A549 treated with AZD9567 at 1 μM for 4 hours (cell line): ENCODE results near the gene C12orf54. TPM values are rescaled to one million over a fixed set of nuclear protein-coding genes. Genes with fewer than 3 reads are reported as not detected.

Experiments
- total RNA-seq: library from RNA; stranded (reverse); fragments of 200-300 nt; extraction: Qiagen RNA extraction; gene quantifications from 5 replicates; pipeline ENCODE4 v1.2.3, GENCODE V29; 2022; ENCODE audit not compliant: insufficient read depth

Gene C12orf54
- not detected in 5 replicates for total RNA-seq

DNA sequence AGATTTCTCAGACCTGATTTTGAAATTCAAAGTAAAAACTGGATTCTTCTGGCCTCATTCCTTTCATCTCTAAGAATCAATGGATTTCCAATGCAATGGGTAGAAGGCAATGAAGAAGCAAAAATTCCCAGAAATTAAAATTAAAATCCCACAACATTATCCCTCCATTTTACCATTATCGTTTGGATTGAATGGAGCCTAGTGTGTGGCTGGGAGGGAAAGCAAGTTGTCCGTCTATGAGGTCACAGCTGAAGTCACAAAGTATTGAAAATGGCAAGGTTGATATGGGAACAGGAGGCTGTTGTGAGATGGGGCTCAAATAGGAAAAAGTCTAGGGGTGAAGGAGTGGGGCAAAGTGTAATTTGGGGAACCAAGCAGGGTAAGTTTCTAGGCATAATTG, at the start of gene C12orf54:
Gene C12orf54 (plus strand): TSS at position 301 of the 400 bp plus-strand sequence. CDS start 799 bp downstream, outside the sequence.

DNA sequence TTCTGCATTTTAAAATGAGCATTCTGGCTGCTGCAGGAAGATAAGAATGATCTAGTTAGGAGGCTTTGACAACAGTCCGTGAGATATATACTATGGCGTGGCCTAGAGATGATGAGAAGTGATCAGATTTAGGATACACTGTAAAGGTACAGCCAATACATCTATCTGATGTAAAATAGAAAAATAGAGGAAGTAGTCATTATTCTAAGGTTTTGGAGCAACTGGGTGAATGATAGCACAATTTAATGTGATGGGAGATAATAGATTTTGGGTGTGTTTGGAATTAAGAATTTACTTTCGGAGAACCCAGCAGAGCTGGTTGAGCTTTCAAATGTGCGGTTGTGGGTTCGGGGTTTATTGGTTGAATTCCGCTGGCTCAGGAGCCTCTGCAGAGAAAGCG, 10.0 kb upstream of the C12orf54 start, which contains the start of gene ANP32D:
Gene ANP32D (plus strand): TSS at position 301 of the 400 bp plus-strand sequence. CDS start 106 bp downstream, outside the sequence.

DNA sequence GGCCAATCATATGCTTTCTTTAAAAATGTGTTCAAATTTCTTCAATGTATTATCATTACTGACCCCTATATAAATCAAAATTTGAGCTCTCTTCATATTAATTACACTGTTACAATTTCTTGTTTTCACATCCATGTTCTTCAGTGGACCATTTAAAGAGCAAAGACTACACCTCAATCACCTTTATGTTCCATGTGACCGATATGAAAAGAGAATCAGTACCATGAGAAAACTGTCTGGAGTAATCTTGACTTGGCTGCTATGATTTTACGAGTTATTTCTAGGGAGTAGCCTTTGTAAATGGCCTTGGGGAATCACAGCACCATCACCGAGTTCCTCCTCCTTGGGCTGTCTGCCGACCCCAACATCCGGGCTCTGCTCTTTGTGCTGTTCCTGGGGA, 43.0 kb downstream of the C12orf54 start, which contains the start of gene OR8S1:
Gene OR8S1 (plus strand): TSS at position 301 of the 400 bp plus-strand sequence. CDS start 0 bp downstream, at position 301.

Other genes starting within 250 kb of the C12orf54 start
- 4.2 to 5.5 TPM (median 5.4 TPM) in 5 replicates for gene ZNF641, start 131.6 kb upstream of the C12orf54 start, total RNA-seq
- not detected in 5 replicates for gene ANP32D, start 9.9 kb upstream of the C12orf54 start, total RNA-seq
- gene OR8S1, start 43.1 kb downstream of the C12orf54 start, total RNA-seq: not detected in 5 replicates
- not detected in 5 replicates for gene LALBA, start 87.5 kb downstream of the C12orf54 start, total RNA-seq
- gene KANSL2, start 199.7 kb downstream of the C12orf54 start, total RNA-seq: 39.7 to 59.9 TPM (median 43.5 TPM) in 5 replicates
- 13.4 to 19.8 TPM (median 14.8 TPM) in 5 replicates for gene CCNT1, start 234.2 kb downstream of the C12orf54 start, total RNA-seq